Osteocyte (in vitro differentiated cells): Measurements from ENCODE around the gene COL4A1. TPM values are rescaled to one million over a fixed set of nuclear protein-coding genes. Genes with fewer than 3 reads are reported as not detected.

Experiments
- DNase-seq: peaks from one replicate; pipeline ENCODE4 v3.0.0; 2021; ENCODE audit warnings: mixed read lengths; ENCODE audit not compliant: unreplicated experiment; ENCODE audit errors: extremely low spot score
- H3K27ac Mint-ChIP-seq: one replicate; pipeline ENCODE4 v1.8.0; 2021; ENCODE audit warnings: mild to moderate bottlenecking, mixed read lengths; ENCODE audit not compliant: unreplicated experiment
- H3K27me3 Mint-ChIP-seq: one replicate; pipeline ENCODE4 v1.8.0; 2021; ENCODE audit warnings: mixed read lengths; ENCODE audit not compliant: unreplicated experiment
- H3K36me3 Mint-ChIP-seq: one replicate; pipeline ENCODE4 v1.8.0; 2021; ENCODE audit warnings: mixed read lengths; ENCODE audit not compliant: unreplicated experiment
- H3K4me1 Mint-ChIP-seq: one replicate; pipeline ENCODE4 v1.8.0; 2021; ENCODE audit warnings: mixed read lengths; ENCODE audit not compliant: unreplicated experiment
- H3K4me3 Mint-ChIP-seq: one replicate; pipeline ENCODE4 v1.8.0; 2021; ENCODE audit warnings: mild to moderate bottlenecking, moderate library complexity, mixed read lengths; ENCODE audit not compliant: unreplicated experiment
- H3K9me3 Mint-ChIP-seq: one replicate; pipeline ENCODE4 v1.8.0; 2021; ENCODE audit warnings: mixed read lengths; ENCODE audit not compliant: unreplicated experiment
- total RNA-seq: library from RNA; stranded (reverse); gene quantifications from 2 replicates; pipeline ENCODE4 v1.2.1, GENCODE V29; 2021
- TF ChIP-seq, protein P1 (sequence below): fragments of 200-600 bp; sonication (generic); IDR thresholded peaks from 2 replicates; pipeline ENCODE4 v1.5.0; 2021; ENCODE audit warnings: antibody characterized with exemption, mild to moderate bottlenecking, moderate library complexity

Gene COL4A1
- total RNA-seq, 1 donor from 2014 or later: 3,181 TPM

- Mint-ChIP-seq H3K27ac (peak overlapping the region; percentile 94), H3K9me3 (no peaks in the 10 kb centered on the region), H3K4me1 (peaks cover 59% of the 10 kb centered on the region), H3K36me3 (peaks cover 65% of the 10 kb centered on the region), H3K4me3 (peak overlapping the region; percentile 92), H3K27me3 (no peaks in the 10 kb centered on the region)
- DNase-seq: no peak
- TF ChIP-seq, protein P1, sequence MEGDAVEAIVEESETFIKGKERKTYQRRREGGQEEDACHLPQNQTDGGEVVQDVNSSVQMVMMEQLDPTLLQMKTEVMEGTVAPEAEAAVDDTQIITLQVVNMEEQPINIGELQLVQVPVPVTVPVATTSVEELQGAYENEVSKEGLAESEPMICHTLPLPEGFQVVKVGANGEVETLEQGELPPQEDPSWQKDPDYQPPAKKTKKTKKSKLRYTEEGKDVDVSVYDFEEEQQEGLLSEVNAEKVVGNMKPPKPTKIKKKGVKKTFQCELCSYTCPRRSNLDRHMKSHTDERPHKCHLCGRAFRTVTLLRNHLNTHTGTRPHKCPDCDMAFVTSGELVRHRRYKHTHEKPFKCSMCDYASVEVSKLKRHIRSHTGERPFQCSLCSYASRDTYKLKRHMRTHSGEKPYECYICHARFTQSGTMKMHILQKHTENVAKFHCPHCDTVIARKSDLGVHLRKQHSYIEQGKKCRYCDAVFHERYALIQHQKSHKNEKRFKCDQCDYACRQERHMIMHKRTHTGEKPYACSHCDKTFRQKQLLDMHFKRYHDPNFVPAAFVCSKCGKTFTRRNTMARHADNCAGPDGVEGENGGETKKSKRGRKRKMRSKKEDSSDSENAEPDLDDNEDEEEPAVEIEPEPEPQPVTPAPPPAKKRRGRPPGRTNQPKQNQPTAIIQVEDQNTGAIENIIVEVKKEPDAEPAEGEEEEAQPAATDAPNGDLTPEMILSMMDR: no peak
Measured at GRCh38 chr13:110305001-110305400, 2.0 kb downstream of the COL4A1 start.

- TF ChIP-seq, protein P1: no peak
- peaks cover 57% of the 10 kb centered on the region for H3K4me1 Mint-ChIP-seq
- no peaks in the 10 kb centered on the region for H3K9me3 Mint-ChIP-seq
- peaks cover 61% of the 10 kb centered on the region for H3K36me3 Mint-ChIP-seq
- H3K27me3 Mint-ChIP-seq: no peaks in the 10 kb centered on the region
- H3K4me3 Mint-ChIP-seq: peak overlapping the region; percentile 92
- no peak for DNase-seq
- H3K27ac Mint-ChIP-seq: peak overlapping the region; percentile 94
Measured at GRCh38 chr13:110304256-110304655, 2.7 kb downstream of the COL4A1 start.

GRCh38 chr13:110303644-110304043 is 3.3 kb downstream of the COL4A1 start:
- H3K4me1 Mint-ChIP-seq: peaks cover 60% of the 10 kb centered on the region
- DNase-seq: no peak
- no peaks in the 10 kb centered on the region for H3K27me3 Mint-ChIP-seq
- TF ChIP-seq, protein P1: no peak
- H3K27ac Mint-ChIP-seq: peak overlapping the region; percentile 94
- no peaks in the 10 kb centered on the region for H3K9me3 Mint-ChIP-seq
- peaks cover 55% of the 10 kb centered on the region for H3K36me3 Mint-ChIP-seq
- H3K4me3 Mint-ChIP-seq: peak overlapping the region; percentile 92

DNA sequence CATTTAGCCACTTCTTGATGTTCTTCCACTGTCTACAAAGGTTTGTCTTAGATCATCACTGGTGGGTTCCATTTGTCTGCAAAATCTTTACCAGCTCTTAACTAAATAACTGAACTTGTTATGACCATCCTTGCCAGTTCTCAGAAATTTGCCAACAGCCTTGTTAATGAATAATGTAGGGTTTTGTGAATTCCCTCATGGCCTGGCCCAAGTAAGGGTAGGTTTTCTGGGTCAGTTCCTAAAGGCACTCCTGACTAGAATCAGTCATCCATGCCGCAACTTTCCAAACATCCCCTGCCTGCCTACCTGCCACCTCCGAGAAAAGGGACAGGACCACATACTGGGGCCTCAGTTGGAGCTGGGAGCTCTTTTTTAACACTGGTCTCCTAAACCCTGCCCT is 4.0 kb downstream of the COL4A1 start:
- Mint-ChIP-seq H3K27me3 (no peaks in the 10 kb centered on the region), H3K36me3 (peaks cover 49% of the 10 kb centered on the region), H3K4me3 (peak overlapping the region; percentile 92), H3K27ac (peak overlapping the region; percentile 94), H3K4me1 (peaks cover 67% of the 10 kb centered on the region), H3K9me3 (no peaks in the 10 kb centered on the region)
- TF ChIP-seq, protein P1: no peak
- DNase-seq: no peak

DNA sequence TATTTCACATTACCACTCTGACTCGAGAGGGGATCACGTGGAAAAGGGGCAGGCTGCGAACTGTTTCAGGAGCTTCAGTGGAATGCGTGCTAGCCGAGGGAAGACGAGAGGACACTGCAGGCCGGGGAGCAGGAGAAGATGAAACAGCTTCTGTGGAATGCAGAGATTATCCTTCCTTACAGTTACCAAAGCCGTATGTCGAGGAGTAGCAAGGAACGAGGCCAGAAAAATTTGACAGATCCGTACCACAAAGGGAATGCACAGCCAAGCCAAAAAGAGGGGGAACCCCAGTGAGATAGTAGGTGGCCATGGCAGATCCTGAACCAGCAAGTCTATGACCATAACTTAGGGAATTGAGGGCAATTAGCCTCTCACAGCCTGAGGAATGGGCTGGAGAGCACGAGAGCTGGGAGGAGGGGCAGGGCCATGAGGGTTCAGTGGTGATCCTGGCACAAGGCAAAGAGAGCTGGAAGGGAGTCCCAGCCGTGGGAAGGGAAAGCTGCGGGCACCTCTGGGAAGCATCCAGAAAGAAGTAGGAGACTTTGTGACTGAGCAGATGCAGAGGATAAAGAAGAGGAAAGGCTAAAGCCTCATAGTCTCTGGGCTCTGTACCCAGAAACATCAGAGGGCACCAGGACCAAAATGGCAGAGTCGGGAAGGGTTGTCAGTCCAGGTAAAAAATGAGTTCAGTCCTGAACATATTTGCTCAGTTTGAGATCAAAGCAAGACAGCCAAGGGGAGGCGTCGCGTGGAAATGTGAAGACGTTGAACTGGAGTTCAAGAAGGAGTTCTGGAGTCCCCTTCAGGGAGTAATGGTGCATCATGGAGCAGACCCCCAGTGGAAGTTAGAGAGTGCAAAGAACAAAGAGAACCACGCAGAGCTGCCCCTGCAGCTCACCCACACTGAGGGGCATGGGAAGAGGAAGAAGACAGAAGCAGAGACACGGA is 5.1 kb downstream of the COL4A1 start:
- Mint-ChIP-seq H3K27me3 (no peaks in the 10 kb centered on the region), H3K4me1 (peaks cover 76% of the 10 kb centered on the region), H3K36me3 (peaks cover 47% of the 10 kb centered on the region), H3K27ac (peak overlapping the region; percentile 94), H3K9me3 (no peaks in the 10 kb centered on the region), H3K4me3 (peak overlapping the region; percentile 46)
- TF ChIP-seq, protein P1: no peak
- DNase-seq: peak; percentile 77
